Measurements from ENCODE around the gene TGFBR1.

GRCh38 chr9:99154356-99154755 lies 49.4 kb downstream of the TGFBR1 start:
- TF ChIP-seq CTCF (conservative IDR thresholded peaks at IDR 0.05 in 1 of 2, IDR thresholded peaks at IDR 0.05 in 1 of 2; ENCODE audit: low read depth in 1 of 2, low read length in 2 of 2): no peak
- no peak for TF ChIP-seq EZH2 (IDR thresholded peaks at IDR 0.05; ENCODE audit: low read length, missing control alignments)
